ENCODE data around the gene IGLL5.
A peak's percentile ranks its signal among the peaks of the same experiment; 100 is the strongest.

Gene IGLL5

GRCh38 chr22:22913989-22914388, 26.4 kb downstream of the IGLL5 start:
- no peaks in the 10 kb centered on the region for H3K27me3 ChIP-seq (ENCODE audit: control insufficient read depth, low read length)
- no peak for TF ChIP-seq CTCF (IDR thresholded peaks at IDR 0.05; ENCODE audit: low read depth, low read length, poor library complexity, severe bottlenecking)
- no peak for TF ChIP-seq EZH2phosphoT487 (IDR thresholded peaks at IDR 0.05; ENCODE audit: borderline replicate concordance, low read length)
- peak overlapping the region; percentile 54 for H3K4me3 ChIP-seq (ENCODE audit: low read length)
- peak overlapping the region; percentile 71 for H3K4me2 ChIP-seq (ENCODE audit: low read length)
- H3K9me2 ChIP-seq (replicated peaks; ENCODE audit: control insufficient read depth, low read length) = no peaks in the 10 kb centered on the region
- H3K36me3 ChIP-seq (ENCODE audit: control insufficient read depth, low read length) = no peaks in the 10 kb centered on the region
- no peaks in the 10 kb centered on the region for H3K9me3 ChIP-seq (ENCODE audit: control insufficient read depth, insufficient read depth, low read length)
- H3K79me2 ChIP-seq (ENCODE audit: control insufficient read depth, low read length) = no peaks in the 10 kb centered on the region
- H3K27ac ChIP-seq (ENCODE audit: low read depth, low read length) = peak overlapping the region; percentile 73
- H3K4me1 ChIP-seq (ENCODE audit: control insufficient read depth, low read length) = peaks cover 79% of the 10 kb centered on the region
- H3F3A ChIP-seq (ENCODE audit: control insufficient read depth, insufficient read depth) = peaks cover 16% of the 10 kb centered on the region
- H4K20me1 ChIP-seq (ENCODE audit: control insufficient read depth, insufficient read depth, low read depth, low read length) = no peaks in the 10 kb centered on the region

GRCh38 chr22:22914726-22915669, 27.4 kb downstream of the IGLL5 start:
- Histone ChIP-seq H3K79me2 (ENCODE audit: control insufficient read depth, low read length) (no peaks in the 10 kb centered on the region), H3K9me2 (replicated peaks; ENCODE audit: control insufficient read depth, low read length) (no peaks in the 10 kb centered on the region), H3K27ac (ENCODE audit: low read depth, low read length) (peak overlapping the region; percentile 73), H3F3A (ENCODE audit: control insufficient read depth, insufficient read depth) (peaks cover 11% of the 10 kb centered on the region; the same call in 1 of the 2 replicates), H3K4me2 (ENCODE audit: low read length) (peak overlapping the region; percentile 71), H3K36me3 (ENCODE audit: control insufficient read depth, low read length) (no peaks in the 10 kb centered on the region), H3K27me3 (ENCODE audit: control insufficient read depth, low read length) (no peaks in the 10 kb centered on the region), H3K4me3 (ENCODE audit: low read length) (peak overlapping the region; percentile 54), H3K9me3 (ENCODE audit: control insufficient read depth, insufficient read depth, low read length) (no peaks in the 10 kb centered on the region), H4K20me1 (ENCODE audit: control insufficient read depth, insufficient read depth, low read depth, low read length) (no peaks in the 10 kb centered on the region), H3K4me1 (ENCODE audit: control insufficient read depth, low read length) (peaks cover 75% of the 10 kb centered on the region)
- no peak for TF ChIP-seq CTCF (IDR thresholded peaks at IDR 0.05; ENCODE audit: low read depth, low read length, poor library complexity, severe bottlenecking)
- no peak for TF ChIP-seq EZH2phosphoT487 (IDR thresholded peaks at IDR 0.05; ENCODE audit: borderline replicate concordance, low read length)

GRCh38 chr22:22915670-22916035, 28.0 kb downstream of the IGLL5 start:
- no peaks in the 10 kb centered on the region for H3K9me2 ChIP-seq (replicated peaks; ENCODE audit: control insufficient read depth, low read length)
- no peak overlapping the region for H3K4me2 ChIP-seq (ENCODE audit: low read length)
- H3K79me2 ChIP-seq (ENCODE audit: control insufficient read depth, low read length) = no peaks in the 10 kb centered on the region
- H4K20me1 ChIP-seq (ENCODE audit: control insufficient read depth, insufficient read depth, low read depth, low read length) = no peaks in the 10 kb centered on the region
- H3F3A ChIP-seq (ENCODE audit: control insufficient read depth, insufficient read depth) = peaks cover 11% of the 10 kb centered on the region; the same call in 1 of the 2 replicates
- no peak overlapping the region for H3K4me3 ChIP-seq (ENCODE audit: low read length)
- TF ChIP-seq EZH2phosphoT487 (IDR thresholded peaks at IDR 0.05; ENCODE audit: borderline replicate concordance, low read length) = no peak
- TF ChIP-seq CTCF (IDR thresholded peaks at IDR 0.05; ENCODE audit: low read depth, low read length, poor library complexity, severe bottlenecking) = no peak
- no peak overlapping the region for H3K27ac ChIP-seq (ENCODE audit: low read depth, low read length)
- H3K27me3 ChIP-seq (ENCODE audit: control insufficient read depth, low read length) = no peaks in the 10 kb centered on the region
- H3K9me3 ChIP-seq (ENCODE audit: control insufficient read depth, insufficient read depth, low read length) = no peaks in the 10 kb centered on the region
- no peaks in the 10 kb centered on the region for H3K36me3 ChIP-seq (ENCODE audit: control insufficient read depth, low read length)
- H3K4me1 ChIP-seq (ENCODE audit: control insufficient read depth, low read length) = peaks cover 75% of the 10 kb centered on the region

All from DOHH2 (cell line).